Activated T-cell treated with anti-CD3 and anti-CD28 coated beads, Interleukin-2, amount 50 U/mL, for 24 hours (primary cell): ENCODE results near the gene CCDC18.
"Not testable (repeated sequence)": the region's sequence is repeated elsewhere in the genome, so short reads cannot be mapped to it uniquely, and the experiment has no call there.

ENCODE experiments used
- DNase-seq: peaks from one replicate; pipeline ENCODE4 v3.0.0-alpha.2; 2020
- H3K27ac Mint-ChIP-seq: 2 replicates; pipeline ENCODE4 v1.8.0; 2020; ENCODE audit warnings: mild to moderate bottlenecking, mixed read lengths
- H3K27me3 Mint-ChIP-seq: 2 replicates; pipeline ENCODE4 v1.8.0; 2020; ENCODE audit warnings: mixed read lengths
- H3K36me3 Mint-ChIP-seq: 2 replicates; pipeline ENCODE4 v1.8.0; 2020; ENCODE audit warnings: low read depth, mixed read lengths
- H3K4me1 Mint-ChIP-seq: 2 replicates; pipeline ENCODE4 v1.8.0; 2020; ENCODE audit warnings: low read depth, mixed read lengths
- H3K4me3 Mint-ChIP-seq: 2 replicates; pipeline ENCODE4 v1.8.0; 2020; ENCODE audit warnings: mild to moderate bottlenecking, moderate library complexity, mixed read lengths
- H3K9me3 Mint-ChIP-seq: 2 replicates; pipeline ENCODE4 v1.8.0; 2020; ENCODE audit warnings: mixed read lengths

The CCDC18 gene

GRCh38 chr1:93275634-93276295, 95.2 kb downstream of the CCDC18 start:
- Mint-ChIP-seq H3K4me1 (no peaks in the 10 kb centered on the region), H3K9me3 (no peaks in the 10 kb centered on the region), H3K27me3 (no peaks in the 10 kb centered on the region), H3K27ac (no peak overlapping the region), H3K4me3 (no peak overlapping the region), H3K36me3 (peaks cover 22% of the 10 kb centered on the region)
- no peak for DNase-seq

GRCh38 chr1:93277530-93277929, 97.0 kb downstream of the CCDC18 start:
- not testable (repeated sequence) for H3K27ac Mint-ChIP-seq, H3K9me3 Mint-ChIP-seq, H3K27me3 Mint-ChIP-seq, H3K4me1 Mint-ChIP-seq, DNase-seq, H3K4me3 Mint-ChIP-seq
- peaks cover 34% of the 10 kb centered on the region for H3K36me3 Mint-ChIP-seq

GRCh38 chr1:93283496-93283895, 103.0 kb downstream of the CCDC18 start:
- H3K36me3 Mint-ChIP-seq: peaks cover 58% of the 10 kb centered on the region
- no peaks in the 10 kb centered on the region for H3K27me3 Mint-ChIP-seq
- DNase-seq: no peak
- no peak overlapping the region for H3K27ac Mint-ChIP-seq
- H3K4me3 Mint-ChIP-seq: no peak overlapping the region
- H3K4me1 Mint-ChIP-seq: no peaks in the 10 kb centered on the region
- no peaks in the 10 kb centered on the region for H3K9me3 Mint-ChIP-seq

GRCh38 chr1:93288558-93288957, 108.0 kb downstream of the CCDC18 start:
- H3K36me3 Mint-ChIP-seq: peaks cover 61% of the 10 kb centered on the region
- no peaks in the 10 kb centered on the region for H3K27me3 Mint-ChIP-seq
- no peaks in the 10 kb centered on the region for H3K4me1 Mint-ChIP-seq
- DNase-seq: no peak
- no peak overlapping the region for H3K27ac Mint-ChIP-seq
- no peaks in the 10 kb centered on the region for H3K9me3 Mint-ChIP-seq
- H3K4me3 Mint-ChIP-seq: no peak overlapping the region

- H3K4me3 Mint-ChIP-seq: no peak overlapping the region
- H3K9me3 Mint-ChIP-seq: no peaks in the 10 kb centered on the region
- H3K36me3 Mint-ChIP-seq: peaks cover 21% of the 10 kb centered on the region
- H3K4me1 Mint-ChIP-seq: no peaks in the 10 kb centered on the region
- no peaks in the 10 kb centered on the region for H3K27me3 Mint-ChIP-seq
- H3K27ac Mint-ChIP-seq: no peak overlapping the region
- no peak for DNase-seq
These were observed 116.1 kb downstream of the CCDC18 start for GRCh38 chr1:93296555-93297154.

GRCh38 chr1:93301131-93301530, 120.6 kb downstream of the CCDC18 start:
- Mint-ChIP-seq H3K36me3 (peaks cover 7% of the 10 kb centered on the region), H3K9me3 (no peaks in the 10 kb centered on the region), H3K27me3 (no peaks in the 10 kb centered on the region), H3K4me1 (no peaks in the 10 kb centered on the region), H3K27ac (no peak overlapping the region), H3K4me3 (no peak overlapping the region)
- DNase-seq: no peak

GRCh38 chr1:93302078-93302477, 121.6 kb downstream of the CCDC18 start:
- no peak overlapping the region for H3K4me3 Mint-ChIP-seq
- peaks cover 7% of the 10 kb centered on the region for H3K36me3 Mint-ChIP-seq
- H3K9me3 Mint-ChIP-seq: no peaks in the 10 kb centered on the region

GRCh38 chr1:93304716-93305138, 124.2 kb downstream of the CCDC18 start:
- Mint-ChIP-seq H3K27me3 (no peaks in the 10 kb centered on the region), H3K4me1 (no peaks in the 10 kb centered on the region), H3K4me3 (no peak overlapping the region), H3K36me3 (peaks cover 4% of the 10 kb centered on the region), H3K9me3 (no peaks in the 10 kb centered on the region), H3K27ac (no peak overlapping the region)
- DNase-seq: no peak

More at GRCh38 chr1:93302078-93302477, 121.6 kb downstream of the CCDC18 start:
- Mint-ChIP-seq H3K4me1 (no peaks in the 10 kb centered on the region), H3K27me3 (no peaks in the 10 kb centered on the region), H3K27ac (no peak overlapping the region)
- no peak for DNase-seq

GRCh38 chr1:93306920-93307319, 126.4 kb downstream of the CCDC18 start:
- no peak for DNase-seq
- H3K9me3 Mint-ChIP-seq: no peaks in the 10 kb centered on the region
- no peaks in the 10 kb centered on the region for H3K27me3 Mint-ChIP-seq

GRCh38 chr1:93313026-93313425, 132.5 kb downstream of the CCDC18 start:
- no peak overlapping the region for H3K27ac Mint-ChIP-seq
- H3K4me1 Mint-ChIP-seq: no peaks in the 10 kb centered on the region
- H3K4me3 Mint-ChIP-seq: no peak overlapping the region
- H3K27me3 Mint-ChIP-seq: no peaks in the 10 kb centered on the region
- no peak for DNase-seq
- H3K9me3 Mint-ChIP-seq: no peaks in the 10 kb centered on the region
- H3K36me3 Mint-ChIP-seq: peaks cover 9% of the 10 kb centered on the region

More at GRCh38 chr1:93306920-93307319, 126.4 kb downstream of the CCDC18 start:
- no peak overlapping the region for H3K4me3 Mint-ChIP-seq
- no peak overlapping the region for H3K27ac Mint-ChIP-seq
- H3K36me3 Mint-ChIP-seq: peaks cover 2% of the 10 kb centered on the region
- no peaks in the 10 kb centered on the region for H3K4me1 Mint-ChIP-seq

GRCh38 chr1:93317207-93317606, 136.7 kb downstream of the CCDC18 start:
- Mint-ChIP-seq H3K36me3 (peaks cover 7% of the 10 kb centered on the region), H3K4me1 (no peaks in the 10 kb centered on the region), H3K9me3 (no peaks in the 10 kb centered on the region), H3K27ac (no peak overlapping the region), H3K27me3 (no peaks in the 10 kb centered on the region), H3K4me3 (no peak overlapping the region)
- DNase-seq: no peak

GRCh38 chr1:93317943-93318342, 137.4 kb downstream of the CCDC18 start:
- H3K27me3 Mint-ChIP-seq: no peaks in the 10 kb centered on the region
- DNase-seq: no peak
- H3K9me3 Mint-ChIP-seq: no peaks in the 10 kb centered on the region
- no peaks in the 10 kb centered on the region for H3K4me1 Mint-ChIP-seq
- H3K4me3 Mint-ChIP-seq: no peak overlapping the region
- H3K36me3 Mint-ChIP-seq: peaks cover 5% of the 10 kb centered on the region
- no peak overlapping the region for H3K27ac Mint-ChIP-seq

GRCh38 chr1:93321720-93322119, 141.2 kb downstream of the CCDC18 start:
- no peaks in the 10 kb centered on the region for H3K27me3 Mint-ChIP-seq
- DNase-seq: no peak
- no peaks in the 10 kb centered on the region for H3K9me3 Mint-ChIP-seq
- H3K36me3 Mint-ChIP-seq: no peaks in the 10 kb centered on the region
- no peak overlapping the region for H3K4me3 Mint-ChIP-seq
- H3K27ac Mint-ChIP-seq: no peak overlapping the region
- peaks cover 2% of the 10 kb centered on the region for H3K4me1 Mint-ChIP-seq

GRCh38 chr1:93322349-93322748, 141.8 kb downstream of the CCDC18 start:
- Mint-ChIP-seq H3K27me3 (no peaks in the 10 kb centered on the region), H3K4me3 (no peak overlapping the region), H3K9me3 (no peaks in the 10 kb centered on the region), H3K27ac (no peak overlapping the region), H3K36me3 (no peaks in the 10 kb centered on the region), H3K4me1 (peaks cover 2% of the 10 kb centered on the region)
- DNase-seq: no peak

- no peak overlapping the region for H3K27ac Mint-ChIP-seq
- H3K9me3 Mint-ChIP-seq: no peaks in the 10 kb centered on the region
- no peaks in the 10 kb centered on the region for H3K27me3 Mint-ChIP-seq
- DNase-seq: no peak
- no peaks in the 10 kb centered on the region for H3K36me3 Mint-ChIP-seq
- peaks cover 2% of the 10 kb centered on the region for H3K4me1 Mint-ChIP-seq
- no peak overlapping the region for H3K4me3 Mint-ChIP-seq
These were observed 142.8 kb downstream of the CCDC18 start for GRCh38 chr1:93323185-93323820.
